Measurements from ENCODE around the gene OIT3.

The OIT3 gene

DNA sequence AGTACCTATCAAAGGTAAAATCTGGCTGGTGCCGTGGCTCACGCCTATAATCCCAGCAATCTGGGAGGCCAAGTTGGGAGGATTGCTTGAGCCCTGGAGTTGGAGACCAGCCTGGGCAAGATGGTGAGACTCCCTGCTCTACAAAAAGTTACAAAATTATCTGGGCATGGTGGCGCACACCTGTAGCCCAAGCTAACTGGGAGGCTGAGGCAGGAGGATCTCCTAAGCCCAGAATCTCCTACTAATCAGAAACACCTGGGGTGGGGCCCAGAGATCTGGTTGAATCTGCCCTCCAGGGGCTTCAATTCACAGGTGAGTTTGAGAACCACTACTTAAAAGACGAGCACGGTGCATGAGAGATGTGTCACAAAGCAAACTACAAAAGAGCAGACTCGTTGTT lies 58.6 kb downstream of the OIT3 start:
- peaks cover 24% of the 10 kb centered on the region for H3K4me1 ChIP-seq (ENCODE audit: insufficient read depth, low read length)
- no peaks in the 10 kb centered on the region for H3K9me3 ChIP-seq (ENCODE audit: insufficient read depth, low read depth, low read length)
- H3K27me3 ChIP-seq (ENCODE audit: insufficient read depth, low read length), result no peaks in the 10 kb centered on the region
- H3K4me3 ChIP-seq (ENCODE audit: low read length), result no peak overlapping the region
- H3K36me3 ChIP-seq (ENCODE audit: insufficient read depth, low read length), result no peaks in the 10 kb centered on the region
- 83% methylated on average over 6 of the region's 6 CpGs for WGBS
- 0 out of 2 replicates have a peak overlapping the region, but pooled peaks have one; percentile 24 for H3K27ac ChIP-seq (ENCODE audit: low read depth, low read length)
- H3K9ac ChIP-seq (ENCODE audit: low read depth, low read length), result no peak overlapping the region

DNA sequence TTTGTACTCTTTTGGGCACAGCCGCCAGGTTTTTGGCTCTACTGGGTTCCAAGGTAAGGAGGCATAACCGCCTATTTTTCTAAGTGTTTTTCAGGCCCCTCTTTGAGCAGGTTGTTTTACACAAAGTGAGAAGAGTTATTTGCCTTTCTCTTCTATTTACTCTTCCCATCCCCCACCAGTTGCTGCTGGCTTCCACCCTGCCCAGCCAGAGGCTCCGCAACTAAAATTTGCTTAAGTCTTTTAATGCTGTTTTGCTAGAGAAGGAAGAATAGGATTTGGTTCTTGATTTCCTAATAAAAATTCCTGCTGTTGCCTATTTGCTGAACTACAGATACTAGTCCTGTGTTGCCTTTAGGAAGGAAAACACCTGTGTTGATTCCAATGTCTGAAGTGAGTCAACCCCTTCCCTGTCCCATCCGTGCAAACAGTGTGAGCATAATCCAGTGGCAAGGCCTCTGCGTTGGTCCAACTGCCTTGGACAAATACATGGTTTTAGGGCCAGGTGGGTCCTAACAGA lies 59.2 kb downstream of the OIT3 start:
- H3K9ac ChIP-seq (ENCODE audit: low read depth, low read length), result no peak overlapping the region
- H3K9me3 ChIP-seq (ENCODE audit: insufficient read depth, low read depth, low read length), result no peaks in the 10 kb centered on the region
- H3K27me3 ChIP-seq (ENCODE audit: insufficient read depth, low read length), result no peaks in the 10 kb centered on the region
- no peaks in the 10 kb centered on the region for H3K36me3 ChIP-seq (ENCODE audit: insufficient read depth, low read length)
- 56% methylated on average over 5 of the region's 5 CpGs for WGBS
- H3K27ac ChIP-seq (ENCODE audit: low read depth, low read length), result 0 out of 2 replicates have a peak overlapping the region, but pooled peaks have one; percentile 24
- peaks cover 24% of the 10 kb centered on the region for H3K4me1 ChIP-seq (ENCODE audit: insufficient read depth, low read length)
- 0 out of 2 replicates have a peak overlapping the region, but pooled peaks have one; percentile 1 for H3K4me3 ChIP-seq (ENCODE audit: low read length)

DNA sequence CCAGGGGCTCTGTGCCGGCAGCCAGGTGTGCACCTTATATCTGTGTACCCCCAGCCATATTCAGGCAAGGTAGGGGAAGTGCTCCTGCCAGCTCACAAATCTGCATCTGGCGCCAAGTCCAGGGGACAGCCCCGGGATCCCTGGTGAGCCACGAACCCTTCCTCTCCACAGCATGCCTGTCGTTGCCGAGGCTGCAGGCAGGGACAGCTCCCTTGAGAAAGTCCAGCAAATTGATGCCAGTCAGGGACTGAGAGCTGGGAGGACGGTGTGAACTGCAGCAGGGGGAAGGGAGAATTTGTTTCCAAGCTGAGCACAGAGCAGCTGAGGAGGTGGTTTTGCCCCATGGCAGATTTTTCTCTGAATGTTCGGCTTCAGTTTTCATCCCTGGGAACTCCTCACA lies 60.1 kb downstream of the OIT3 start:
- no peak overlapping the region for H3K4me3 ChIP-seq (ENCODE audit: low read length)
- WGBS, result 37% methylated on average over 8 of the region's 8 CpGs
- no peaks in the 10 kb centered on the region for H3K9me3 ChIP-seq (ENCODE audit: insufficient read depth, low read depth, low read length)
- H3K27me3 ChIP-seq (ENCODE audit: insufficient read depth, low read length), result no peaks in the 10 kb centered on the region
- no peaks in the 10 kb centered on the region for H3K36me3 ChIP-seq (ENCODE audit: insufficient read depth, low read length)
- peaks cover 24% of the 10 kb centered on the region for H3K4me1 ChIP-seq (ENCODE audit: insufficient read depth, low read length)
- H3K9ac ChIP-seq (ENCODE audit: low read depth, low read length), result no peak overlapping the region
- no peak overlapping the region for H3K27ac ChIP-seq (ENCODE audit: low read depth, low read length)

DNA sequence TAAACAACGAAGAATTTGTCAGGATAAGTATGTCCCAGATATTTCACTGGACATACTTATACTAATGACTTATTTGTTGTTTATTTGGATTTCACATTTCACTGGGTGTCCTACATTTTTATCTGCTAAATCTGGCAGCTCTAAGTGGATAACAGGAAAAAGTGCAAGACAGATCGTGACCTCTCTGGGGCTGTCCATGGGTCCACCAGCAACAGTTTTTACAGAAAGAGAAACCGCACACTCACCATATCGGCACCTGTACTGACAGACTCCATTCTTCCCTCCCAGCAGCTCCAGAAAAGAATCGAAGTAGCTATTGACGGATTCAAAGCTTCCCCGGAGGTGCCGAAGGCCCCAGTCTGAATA lies 60.7 kb downstream of the OIT3 start:
- H3K4me3 ChIP-seq (ENCODE audit: low read length), result no peak overlapping the region
- H3K9ac ChIP-seq (ENCODE audit: low read depth, low read length), result no peak overlapping the region
- no peaks in the 10 kb centered on the region for H3K9me3 ChIP-seq (ENCODE audit: insufficient read depth, low read depth, low read length)
- H3K36me3 ChIP-seq (ENCODE audit: insufficient read depth, low read length), result no peaks in the 10 kb centered on the region
- H3K4me1 ChIP-seq (ENCODE audit: insufficient read depth, low read length), result peaks cover 24% of the 10 kb centered on the region
- H3K27ac ChIP-seq (ENCODE audit: low read depth, low read length), result no peak overlapping the region
- WGBS, result 89% methylated on average over 8 of the region's 8 CpGs
- H3K27me3 ChIP-seq (ENCODE audit: insufficient read depth, low read length), result no peaks in the 10 kb centered on the region

DNA sequence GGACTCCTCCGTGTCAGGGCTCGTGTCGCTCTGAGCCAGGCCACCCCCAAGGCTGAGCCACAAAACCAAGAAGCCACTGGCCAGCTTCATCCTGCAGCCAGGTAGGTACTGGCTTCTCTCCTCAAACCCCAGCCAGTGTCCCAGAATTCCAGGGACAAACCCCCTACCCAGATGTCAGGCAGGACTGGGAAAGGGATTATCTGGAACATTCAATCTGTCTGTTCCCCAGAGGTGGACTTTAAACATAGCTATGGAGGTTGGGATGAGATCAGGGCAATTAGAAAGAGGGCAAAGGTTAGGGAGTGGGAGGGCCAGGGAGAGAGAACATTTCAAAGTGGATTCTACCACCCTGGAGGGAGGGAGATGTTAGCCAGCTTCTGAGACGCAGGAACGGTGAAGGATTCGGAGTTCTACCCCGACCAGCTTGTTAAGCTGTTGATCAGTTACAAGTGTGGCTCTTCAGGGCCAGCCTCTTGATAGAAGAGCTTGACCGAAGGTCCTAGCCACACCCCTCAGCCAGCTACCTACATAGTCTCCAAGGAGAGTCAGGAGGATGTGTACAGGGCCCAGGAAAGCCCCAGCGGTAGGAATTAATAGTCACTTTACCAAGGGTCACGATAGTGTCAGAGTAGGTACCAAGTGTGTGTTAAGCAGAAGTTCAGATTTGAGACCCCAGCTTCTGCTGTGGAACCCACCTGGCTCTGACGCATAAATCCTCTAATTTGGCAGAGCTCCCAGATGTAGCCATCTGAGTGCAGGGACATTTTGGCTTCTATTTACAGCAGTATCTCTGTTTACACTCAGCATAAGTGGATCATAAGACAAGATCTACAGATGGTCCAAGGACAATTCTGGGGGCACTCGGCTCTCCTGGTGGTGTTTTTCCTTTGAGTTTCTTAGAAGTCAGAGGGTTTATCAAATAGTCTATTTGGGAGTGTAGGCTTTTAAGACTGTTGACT lies 61.3 kb downstream of the OIT3 start, which contains the start of gene PLA2G12B:
PLA2G12B (minus strand) TSS at position 211 of the 959 bp plus-strand sequence; CDS start at position 90, 121 bp downstream.
- Histone ChIP-seq H3K4me3 (ENCODE audit: low read length) (no peak within 1 kb of the TSS), H3K9me3 (ENCODE audit: insufficient read depth, low read depth, low read length) (no peaks in the 10 kb centered on the region), H3K36me3 (ENCODE audit: insufficient read depth, low read length) (no peaks in the 10 kb centered on the region), H3K27me3 (ENCODE audit: insufficient read depth, low read length) (no peaks in the 10 kb centered on the region), H3K27ac (ENCODE audit: low read depth, low read length) (no peak within 1 kb of the TSS), H3K4me1 (ENCODE audit: insufficient read depth, low read length) (peaks cover 24% of the 10 kb centered on the region), H3K9ac (ENCODE audit: low read depth, low read length) (no peak within 1 kb of the TSS)
- 87% methylated on average over 12 of the region's 12 CpGs for WGBS

DNA sequence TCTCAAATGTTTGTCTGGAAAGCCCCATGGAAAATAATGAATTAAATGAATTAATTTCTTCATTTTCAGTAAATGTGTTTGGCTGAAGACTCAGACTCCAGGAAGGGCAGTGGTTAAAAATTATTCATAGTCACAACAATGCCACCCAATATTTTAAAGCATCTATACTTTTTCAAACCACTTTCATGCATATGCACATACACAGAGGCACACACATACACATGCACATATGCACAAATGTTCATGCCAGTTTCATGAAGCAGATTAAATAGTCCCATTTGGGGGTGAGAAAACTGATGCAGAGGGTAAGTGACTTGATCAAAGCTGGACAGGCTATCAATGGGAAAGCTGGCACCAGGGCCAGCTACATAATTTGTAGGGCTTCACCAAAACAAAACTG lies 62.5 kb downstream of the OIT3 start:
- no peak overlapping the region for H3K9ac ChIP-seq (ENCODE audit: low read depth, low read length)
- H3K9me3 ChIP-seq (ENCODE audit: insufficient read depth, low read depth, low read length), result no peaks in the 10 kb centered on the region
- H3K27me3 ChIP-seq (ENCODE audit: insufficient read depth, low read length), result no peaks in the 10 kb centered on the region
- H3K27ac ChIP-seq (ENCODE audit: low read depth, low read length), result no peak overlapping the region
- H3K4me3 ChIP-seq (ENCODE audit: low read length), result no peak overlapping the region
- no peaks in the 10 kb centered on the region for H3K36me3 ChIP-seq (ENCODE audit: insufficient read depth, low read length)
- peaks cover 24% of the 10 kb centered on the region for H3K4me1 ChIP-seq (ENCODE audit: insufficient read depth, low read length)

DNA sequence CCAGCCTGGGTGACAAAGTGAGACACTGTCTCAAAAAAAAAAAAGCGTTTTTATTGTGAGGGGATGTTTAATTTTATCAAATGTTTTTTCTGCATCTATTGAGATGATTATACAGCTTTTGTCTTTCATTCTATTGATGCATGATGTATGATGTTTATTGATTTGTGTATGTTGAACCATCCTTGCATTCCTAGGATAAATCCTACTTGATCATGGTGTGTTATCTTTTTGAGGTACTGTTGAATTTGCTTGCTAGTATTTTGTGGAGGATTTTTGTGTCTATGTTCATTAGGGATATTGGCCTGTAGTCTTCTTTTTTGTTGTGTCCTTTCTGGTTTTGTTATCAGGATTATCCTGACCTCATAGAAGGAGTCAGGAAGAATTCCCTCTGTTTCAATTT lies 83.3 kb downstream of the OIT3 start:
- H3K27me3 ChIP-seq (ENCODE audit: insufficient read depth, low read length), result no peaks in the 10 kb centered on the region
- no peak overlapping the region for H3K4me3 ChIP-seq (ENCODE audit: low read length)
- no peak overlapping the region for H3K9ac ChIP-seq (ENCODE audit: low read depth, low read length)
- 100% methylated on average over 1 of the region's 1 CpG for WGBS
- H3K27ac ChIP-seq (ENCODE audit: low read depth, low read length), result no peak overlapping the region
- no peaks in the 10 kb centered on the region for H3K36me3 ChIP-seq (ENCODE audit: insufficient read depth, low read length)
- H3K4me1 ChIP-seq (ENCODE audit: insufficient read depth, low read length), result no peaks in the 10 kb centered on the region
- H3K9me3 ChIP-seq (ENCODE audit: insufficient read depth, low read depth, low read length), result peaks cover 26% of the 10 kb centered on the region

DNA sequence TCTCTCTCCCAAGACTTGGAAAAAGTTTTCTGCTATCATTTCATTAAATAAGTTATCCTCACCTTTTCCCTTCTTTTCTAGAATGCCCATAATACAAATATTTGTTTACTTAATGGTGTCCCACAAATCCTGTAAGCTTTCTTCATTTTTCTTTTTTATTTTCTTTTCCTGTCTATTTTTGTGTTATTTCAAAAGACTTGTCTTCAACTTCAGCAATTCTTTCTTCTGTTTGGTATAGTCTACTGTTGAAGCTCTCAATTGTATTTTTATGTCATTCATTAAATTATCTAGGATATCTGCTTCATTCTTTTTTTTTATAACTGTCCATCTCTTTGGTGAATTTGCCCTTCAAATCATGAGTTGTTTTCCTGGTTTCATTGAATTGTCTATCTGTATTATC lies 86.2 kb downstream of the OIT3 start:
- H3K27me3 ChIP-seq (ENCODE audit: insufficient read depth, low read length), result no peaks in the 10 kb centered on the region
- H3K9ac ChIP-seq (ENCODE audit: low read depth, low read length), result no peak overlapping the region
- no peak overlapping the region for H3K27ac ChIP-seq (ENCODE audit: low read depth, low read length)
- no peaks in the 10 kb centered on the region for H3K4me1 ChIP-seq (ENCODE audit: insufficient read depth, low read length)
- no peaks in the 10 kb centered on the region for H3K36me3 ChIP-seq (ENCODE audit: insufficient read depth, low read length)
- H3K4me3 ChIP-seq (ENCODE audit: low read length), result no peak overlapping the region
- H3K9me3 ChIP-seq (ENCODE audit: insufficient read depth, low read depth, low read length), result peaks cover 26% of the 10 kb centered on the region

DNA sequence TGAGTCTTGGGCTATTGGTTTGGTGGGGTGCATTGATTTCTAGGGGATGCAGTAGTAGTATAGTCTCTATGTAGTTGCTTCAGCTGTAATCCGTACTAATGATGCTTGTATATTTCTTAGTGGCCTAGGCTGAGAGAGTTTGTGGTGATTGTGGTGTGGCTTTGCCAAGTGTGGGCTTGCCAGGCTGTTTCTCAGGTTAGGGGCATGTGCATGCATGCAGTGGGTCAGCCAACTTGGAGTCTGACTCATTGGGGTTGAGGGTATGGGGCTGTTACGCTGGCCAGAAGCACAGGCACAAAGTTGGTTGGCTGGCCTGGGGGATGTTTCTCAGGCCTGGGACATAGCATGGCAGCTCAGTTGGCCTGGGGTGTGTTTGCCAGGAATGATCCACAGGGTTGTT lies 86.8 kb downstream of the OIT3 start:
- peaks cover 26% of the 10 kb centered on the region for H3K9me3 ChIP-seq (ENCODE audit: insufficient read depth, low read depth, low read length)
- H3K27me3 ChIP-seq (ENCODE audit: insufficient read depth, low read length), result no peaks in the 10 kb centered on the region

DNA sequence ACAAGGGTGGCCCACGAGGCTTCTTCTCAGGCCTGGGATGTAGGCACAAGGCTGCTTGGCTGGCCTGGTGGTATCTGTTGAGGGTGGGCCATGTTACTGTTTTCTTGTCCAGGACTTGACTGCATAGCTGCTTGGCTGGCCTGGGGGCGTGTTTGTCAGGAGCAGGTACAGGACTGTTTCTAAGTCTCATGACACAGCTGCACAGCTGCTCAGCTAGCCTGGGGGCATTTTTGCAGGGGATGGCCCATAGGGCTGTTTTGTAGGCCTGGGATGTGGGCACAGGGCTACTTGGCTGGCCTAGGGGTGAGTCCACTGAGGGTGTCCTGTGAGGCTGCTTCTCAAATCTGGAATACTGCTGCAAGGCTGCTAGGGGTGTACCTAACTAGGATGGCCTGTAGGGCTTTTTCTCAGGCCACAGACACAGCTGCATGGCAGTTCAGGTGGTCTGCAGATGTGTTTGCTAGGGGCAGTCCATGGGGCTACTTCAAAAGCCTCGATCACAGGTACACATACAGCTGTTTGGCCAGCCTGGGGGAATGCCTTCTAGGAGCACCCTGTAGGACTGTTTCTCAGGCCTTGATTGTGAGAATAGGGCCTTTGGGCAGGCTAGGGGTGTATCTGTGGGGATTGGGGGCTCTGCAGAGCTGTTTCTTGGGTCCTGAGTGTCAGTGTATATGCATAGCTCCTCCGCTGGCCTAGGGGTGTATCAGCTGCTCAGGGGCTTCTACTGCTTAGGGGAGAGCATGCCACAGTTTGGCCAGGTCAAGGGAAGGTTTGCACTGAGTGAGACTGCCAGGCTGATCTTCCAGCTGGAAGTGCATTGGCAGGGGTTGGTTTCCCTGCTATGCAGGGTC lies 87.7 kb downstream of the OIT3 start:
- 91% methylated on average over 4 of the region's 4 CpGs for WGBS
- H3K9me3 ChIP-seq (ENCODE audit: insufficient read depth, low read depth, low read length), result peaks cover 26% of the 10 kb centered on the region
- H3K27me3 ChIP-seq (ENCODE audit: insufficient read depth, low read length), result no peaks in the 10 kb centered on the region
- H3K4me3 ChIP-seq (ENCODE audit: low read length), result no peak overlapping the region
- no peak overlapping the region for H3K27ac ChIP-seq (ENCODE audit: low read depth, low read length)
- H3K9ac ChIP-seq (ENCODE audit: low read depth, low read length), result no peak overlapping the region
- H3K36me3 ChIP-seq (ENCODE audit: insufficient read depth, low read length), result no peaks in the 10 kb centered on the region
- H3K4me1 ChIP-seq (ENCODE audit: insufficient read depth, low read length), result no peaks in the 10 kb centered on the region

More for the DNA sequence above, 86.8 kb downstream of the OIT3 start:
- H3K9ac ChIP-seq (ENCODE audit: low read depth, low read length), result no peak overlapping the region
- no peak overlapping the region for H3K4me3 ChIP-seq (ENCODE audit: low read length)
- H3K27ac ChIP-seq (ENCODE audit: low read depth, low read length), result no peak overlapping the region
- WGBS, result 93% methylated on average over 2 of the region's 2 CpGs
- H3K36me3 ChIP-seq (ENCODE audit: insufficient read depth, low read length), result no peaks in the 10 kb centered on the region
- no peaks in the 10 kb centered on the region for H3K4me1 ChIP-seq (ENCODE audit: insufficient read depth, low read length)

Data from HUES64 (cell line).